GM12878 (cell line): Measurements from ENCODE around the gene LRP1B. TPM values are rescaled to one million over a fixed set of nuclear protein-coding genes. Genes with fewer than 3 reads are reported as not detected.

Experiments used
- ATAC-seq: fragments of 200-7000 bp; cut with Tn5 transposase; 3 replicates; pipeline ENCODE4 v1.9.1; 2020; ENCODE audit warnings: mild to moderate bottlenecking, moderate library complexity
- BruUV-seq: library from RNA; stranded (reverse); fragments of 400-500 nt; replicated peaks from 2 replicates; lab custom pipeline; 2021; lab: Mats Ljungman, UMichigan
- CTCF ChIA-PET: fragments of 300-600 bp; sonication (Branson Sonifier 250); formaldehyde crosslinking; extraction: SDS; loops from one replicate; lab custom pipeline; 2021; ENCODE audit warnings: inconsistent platforms; lab: Yijun Ruan, JAX
- POLR2A ChIA-PET: fragments of 350-600 bp; formaldehyde crosslinking; extraction: SDS; loops from one replicate; lab custom pipeline; 2021; ENCODE audit warnings: inconsistent platforms; lab: Charles Lee
- RAD21 ChIA-PET: fragments of 300-600 bp; sonication (Branson Sonifier 250); formaldehyde crosslinking; loops from one replicate; lab custom pipeline; 2023; ENCODE audit warnings: antibody characterized with exemption; ENCODE audit not compliant: unreplicated experiment; lab: Charles Lee
- SMC1A ChIA-PET: fragments of 300-600 bp; sonication (Branson Sonifier 250); formaldehyde crosslinking; loops from one replicate; lab custom pipeline; 2023; ENCODE audit not compliant: unreplicated experiment, uncharacterized antibody; lab: Charles Lee
- DNase-seq: peaks from one replicate; pipeline ENCODE4 v3.0.0-alpha.2; 2011; ENCODE audit warnings: low read depth, low spot score
- FAIRE-seq: peaks from 3 replicates; lab custom pipeline; 2011; peaks lifted over from hg19 to GRCh38; lab: Jason Lieb, UNC
- H2AFZ ChIP-seq: 2 replicates; pipeline ENCODE4 v1.6.0; 2011; ENCODE audit warnings: low read depth, low read length, control low read depth; ENCODE audit not compliant: control insufficient read depth
- H3K27ac ChIP-seq: 2 replicates; pipeline ENCODE4 v1.5.1; 2011; ENCODE audit warnings: control low read depth; ENCODE audit not compliant: control insufficient read depth, insufficient read depth
- H3K27me3 ChIP-seq, 2 experiments: replicated peaks in 1 of 2; 2 replicates each; pipeline versions ENCODE4 v1.6.0 to v1.6.1; 2011; ENCODE audit warnings: low read length in 1 of 2; ENCODE audit not compliant: control insufficient read depth in 2 of 2, insufficient read depth in 2 of 2
- H3K36me3 ChIP-seq, 2 experiments: 2 replicates each; pipeline ENCODE4 v1.5.1; 2011; ENCODE audit warnings: low read length in 1 of 2; ENCODE audit not compliant: control insufficient read depth in 2 of 2, insufficient read depth in 2 of 2
- H3K4me1 ChIP-seq: 2 replicates; pipeline ENCODE4 v1.6.1; 2011; ENCODE audit warnings: mild to moderate bottlenecking, low read length, moderate library complexity, mixed read lengths; ENCODE audit not compliant: control insufficient read depth, insufficient read depth
- H3K4me2 ChIP-seq: 2 replicates; pipeline ENCODE4 v1.6.0; 2011; ENCODE audit warnings: control low read depth; ENCODE audit not compliant: control insufficient read depth, insufficient read depth
- H3K4me3 ChIP-seq: fragments of 200-600 bp; sonication (generic); 2 replicates; pipeline ENCODE4 v1.5.1; 2016
- H3K79me2 ChIP-seq: 2 replicates; pipeline ENCODE4 v1.6.0; 2011; ENCODE audit warnings: low read length; ENCODE audit not compliant: control insufficient read depth, insufficient read depth
- H3K9ac ChIP-seq: 2 replicates; pipeline ENCODE4 v1.8.0; 2011; ENCODE audit warnings: low read length, control low read depth, mixed read lengths; ENCODE audit not compliant: control insufficient read depth, insufficient read depth
- H3K9me3 ChIP-seq: replicated peaks from 3 replicates; pipeline ENCODE4 v1.5.1; 2011; ENCODE audit warnings: mild to moderate bottlenecking, low read length; ENCODE audit not compliant: control insufficient read depth, insufficient read depth
- H4K20me1 ChIP-seq: 2 replicates; pipeline ENCODE4 v1.6.0; 2011; ENCODE audit not compliant: control insufficient read depth, insufficient read depth
- BACH1 ChIP-seq: fragments of 450-650 bp; IDR thresholded peaks from 2 replicates; pipeline ENCODE4 v1.6.1; 2017; ENCODE audit warnings: mild to moderate bottlenecking, borderline replicate concordance
- CBX5 ChIP-seq: sonication (generic); IDR thresholded peaks from 2 replicates; pipeline ENCODE4 v1.6.1; 2016; ENCODE audit warnings: low read depth, moderate library complexity, mild to moderate bottlenecking, inconsistent platforms
- DPF2 ChIP-seq: fragments of 450-650 bp; IDR thresholded peaks from 2 replicates; pipeline ENCODE4 v1.6.1; 2017; ENCODE audit warnings: mild to moderate bottlenecking
- EED ChIP-seq: sonication (generic); IDR thresholded peaks from 2 replicates; pipeline ENCODE4 v1.6.1; 2016; ENCODE audit warnings: antibody characterized with exemption, low read depth
- GABPA ChIP-seq: IDR thresholded peaks from 2 replicates; pipeline ENCODE4 v1.6.1; 2014; ENCODE audit warnings: antibody characterized with exemption, low read depth, mild to moderate bottlenecking, inconsistent platforms
- HDGF ChIP-seq: fragments of 450-650 bp; IDR thresholded peaks from 2 replicates; pipeline ENCODE4 v1.6.1; 2016; ENCODE audit warnings: antibody characterized with exemption
- NR2C1 ChIP-seq: fragments of 450-650 bp; IDR thresholded peaks from 2 replicates; pipeline ENCODE4 v1.6.1; 2017; ENCODE audit warnings: antibody characterized with exemption, mild to moderate bottlenecking, moderate library complexity
- PAX5 ChIP-seq: IDR thresholded peaks from 2 replicates; pipeline ENCODE4 v1.6.1; 2011; ENCODE audit warnings: low read depth, low read length, borderline replicate concordance
- POLR2AphosphoS2 ChIP-seq: IDR thresholded peaks from 2 replicates; pipeline ENCODE4 v1.6.1; 2011; ENCODE audit warnings: low read depth, mild to moderate bottlenecking, low read length, improper control_type of control experiment, moderate library complexity
- RBBP5 ChIP-seq: fragments of 200-600 bp; sonication (generic); conservative IDR thresholded peaks from 2 replicates; pipeline ENCODE4 v1.6.1; 2016
- WGBS: methylation state at CpG from one replicate; pipeline ENCODE4 v1.1.6; 2016; ENCODE audit warnings: low lambda C conversion rate; ENCODE audit not compliant: insufficient replicate concordance, insufficient coverage; ENCODE audit errors: missing lambda C conversion rate; 5-methylcytosine and 5-hydroxymethylcytosine counted together
- in situ Hi-C: fragments of 300-500 bp; cut with MboI; formaldehyde crosslinking; loops from 9 replicates; pipeline ENCODE4 v1.14.3; 2018; ENCODE audit warnings: mixed read lengths
- intact Hi-C: fragments of 100-400 bp; cut with micrococcal nuclease; formaldehyde crosslinking; loops from one replicate; pipeline ENCODE4 v1.14.2; 2022; ENCODE audit not compliant: unreplicated experiment
- polyA plus RNA-seq, 11 experiments: library from polyadenylated mRNA; depleted of rRNA in 4 of 11; unstranded in 6 of 11; stranded (reverse) in 5 of 11; fragments of >200 nt; fragmentation: Nextera tagmentation in 4 of 11; fragmentation: Illumina TruSeq in 1 of 11; extraction: Ambion mirVana in 4 of 11; extraction: Trizol in 1 of 11; gene quantifications; 1 replicate in 1 of 11; 2 replicates in 10 of 11; pipeline versions ENCODE4 v1.2.1 to v1.2.3, GENCODE V29; 2011 to 2016; ENCODE audit warnings: inconsistent platforms in 2 of 11, missing spikeins in 2 of 11, low read depth in 1 of 11
- total RNA-seq, 4 experiments: library from RNA; depleted of rRNA in 3 of 4; stranded (reverse); fragments of >200 nt in 3 of 4; fragmentation: Illumina TruSeq in 1 of 4; extraction: Trizol in 1 of 4; gene quantifications; 2 replicates each; pipeline versions ENCODE4 v1.2.1 to v1.2.3, GENCODE V29; 2013 to 2021
- TF ChIP-seq, protein P1 (sequence below): fragments of 150-350 bp; IDR thresholded peaks from 2 replicates; pipeline ENCODE4 v1.6.1; 2016; ENCODE audit warnings: low read depth, low read length
- TF ChIP-seq, protein P2 (sequence below): IDR thresholded peaks from 2 replicates; pipeline ENCODE4 v1.6.1; 2012; ENCODE audit warnings: low read depth, low read length, improper control_type of control experiment
- TF ChIP-seq, protein P3 (sequence below): fragments of 150-350 bp; IDR thresholded peaks from 2 replicates; pipeline ENCODE4 v1.6.1; 2014; ENCODE audit warnings: mild to moderate bottlenecking, low read depth, low read length
- TF ChIP-seq, protein P4 (sequence below): fragments of 450-650 bp; IDR thresholded peaks from 2 replicates; pipeline ENCODE4 v1.6.1; 2016; ENCODE audit warnings: mild to moderate bottlenecking, moderate library complexity, borderline replicate concordance
- TF ChIP-seq, protein P5 (sequence below): IDR thresholded peaks from 2 replicates; pipeline ENCODE4 v1.6.1; 2012; ENCODE audit warnings: low read length, inconsistent platforms

Gene LRP1B
- total and polyA plus RNA-seq, 10 of the 15 experiments (the other 5 are each of a cell fraction or from before 2014, with no cell fraction given): under 0.01 to 0.06 (median 0.03) TPM; not detected in 5

DNA sequence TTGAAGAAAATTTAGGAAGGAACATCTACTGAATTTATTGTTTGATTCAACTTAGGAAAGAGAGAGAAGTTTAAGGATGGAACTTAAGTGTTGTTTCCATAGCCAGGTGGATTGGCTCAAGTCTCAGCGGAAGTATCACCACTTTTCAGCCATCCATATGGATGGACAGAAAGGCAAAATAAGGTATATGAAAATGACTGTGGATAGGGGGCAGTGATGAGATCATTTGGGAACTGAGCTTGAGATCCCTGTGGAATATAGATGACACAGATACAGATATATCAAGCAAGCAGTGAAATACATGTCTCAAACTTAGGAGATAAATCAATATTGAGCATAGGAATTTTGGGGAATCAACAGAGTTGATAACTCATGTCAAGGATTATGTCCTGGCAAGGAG, 1887.9 kb downstream of the LRP1B start:
- ChIA-PET POLR2A (no interaction called here), SMC1A (no interaction called here)
- TF ChIP-seq RBBP5 (no peak), EED (no peak), NR2C1 (no peak), CBX5 (no peak), HDGF (no peak), PAX5 (no peak), BACH1 (no peak), GABPA (no peak), DPF2 (no peak), POLR2AphosphoS2 (no peak)
- TF ChIP-seq, protein P1, sequence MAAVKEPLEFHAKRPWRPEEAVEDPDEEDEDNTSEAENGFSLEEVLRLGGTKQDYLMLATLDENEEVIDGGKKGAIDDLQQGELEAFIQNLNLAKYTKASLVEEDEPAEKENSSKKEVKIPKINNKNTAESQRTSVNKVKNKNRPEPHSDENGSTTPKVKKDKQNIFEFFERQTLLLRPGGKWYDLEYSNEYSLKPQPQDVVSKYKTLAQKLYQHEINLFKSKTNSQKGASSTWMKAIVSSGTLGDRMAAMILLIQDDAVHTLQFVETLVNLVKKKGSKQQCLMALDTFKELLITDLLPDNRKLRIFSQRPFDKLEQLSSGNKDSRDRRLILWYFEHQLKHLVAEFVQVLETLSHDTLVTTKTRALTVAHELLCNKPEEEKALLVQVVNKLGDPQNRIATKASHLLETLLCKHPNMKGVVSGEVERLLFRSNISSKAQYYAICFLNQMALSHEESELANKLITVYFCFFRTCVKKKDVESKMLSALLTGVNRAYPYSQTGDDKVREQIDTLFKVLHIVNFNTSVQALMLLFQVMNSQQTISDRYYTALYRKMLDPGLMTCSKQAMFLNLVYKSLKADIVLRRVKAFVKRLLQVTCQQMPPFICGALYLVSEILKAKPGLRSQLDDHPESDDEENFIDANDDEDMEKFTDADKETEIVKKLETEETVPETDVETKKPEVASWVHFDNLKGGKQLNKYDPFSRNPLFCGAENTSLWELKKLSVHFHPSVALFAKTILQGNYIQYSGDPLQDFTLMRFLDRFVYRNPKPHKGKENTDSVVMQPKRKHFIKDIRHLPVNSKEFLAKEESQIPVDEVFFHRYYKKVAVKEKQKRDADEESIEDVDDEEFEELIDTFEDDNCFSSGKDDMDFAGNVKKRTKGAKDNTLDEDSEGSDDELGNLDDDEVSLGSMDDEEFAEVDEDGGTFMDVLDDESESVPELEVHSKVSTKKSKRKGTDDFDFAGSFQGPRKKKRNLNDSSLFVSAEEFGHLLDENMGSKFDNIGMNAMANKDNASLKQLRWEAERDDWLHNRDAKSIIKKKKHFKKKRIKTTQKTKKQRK: no peak
- TF ChIP-seq, protein P2, sequence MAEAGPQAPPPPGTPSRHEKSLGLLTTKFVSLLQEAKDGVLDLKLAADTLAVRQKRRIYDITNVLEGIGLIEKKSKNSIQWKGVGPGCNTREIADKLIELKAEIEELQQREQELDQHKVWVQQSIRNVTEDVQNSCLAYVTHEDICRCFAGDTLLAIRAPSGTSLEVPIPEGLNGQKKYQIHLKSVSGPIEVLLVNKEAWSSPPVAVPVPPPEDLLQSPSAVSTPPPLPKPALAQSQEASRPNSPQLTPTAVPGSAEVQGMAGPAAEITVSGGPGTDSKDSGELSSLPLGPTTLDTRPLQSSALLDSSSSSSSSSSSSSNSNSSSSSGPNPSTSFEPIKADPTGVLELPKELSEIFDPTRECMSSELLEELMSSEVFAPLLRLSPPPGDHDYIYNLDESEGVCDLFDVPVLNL: no peak
- TF ChIP-seq, protein P3, sequence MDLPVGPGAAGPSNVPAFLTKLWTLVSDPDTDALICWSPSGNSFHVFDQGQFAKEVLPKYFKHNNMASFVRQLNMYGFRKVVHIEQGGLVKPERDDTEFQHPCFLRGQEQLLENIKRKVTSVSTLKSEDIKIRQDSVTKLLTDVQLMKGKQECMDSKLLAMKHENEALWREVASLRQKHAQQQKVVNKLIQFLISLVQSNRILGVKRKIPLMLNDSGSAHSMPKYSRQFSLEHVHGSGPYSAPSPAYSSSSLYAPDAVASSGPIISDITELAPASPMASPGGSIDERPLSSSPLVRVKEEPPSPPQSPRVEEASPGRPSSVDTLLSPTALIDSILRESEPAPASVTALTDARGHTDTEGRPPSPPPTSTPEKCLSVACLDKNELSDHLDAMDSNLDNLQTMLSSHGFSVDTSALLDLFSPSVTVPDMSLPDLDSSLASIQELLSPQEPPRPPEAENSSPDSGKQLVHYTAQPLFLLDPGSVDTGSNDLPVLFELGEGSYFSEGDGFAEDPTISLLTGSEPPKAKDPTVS: no peak
- TF ChIP-seq, protein P4, sequence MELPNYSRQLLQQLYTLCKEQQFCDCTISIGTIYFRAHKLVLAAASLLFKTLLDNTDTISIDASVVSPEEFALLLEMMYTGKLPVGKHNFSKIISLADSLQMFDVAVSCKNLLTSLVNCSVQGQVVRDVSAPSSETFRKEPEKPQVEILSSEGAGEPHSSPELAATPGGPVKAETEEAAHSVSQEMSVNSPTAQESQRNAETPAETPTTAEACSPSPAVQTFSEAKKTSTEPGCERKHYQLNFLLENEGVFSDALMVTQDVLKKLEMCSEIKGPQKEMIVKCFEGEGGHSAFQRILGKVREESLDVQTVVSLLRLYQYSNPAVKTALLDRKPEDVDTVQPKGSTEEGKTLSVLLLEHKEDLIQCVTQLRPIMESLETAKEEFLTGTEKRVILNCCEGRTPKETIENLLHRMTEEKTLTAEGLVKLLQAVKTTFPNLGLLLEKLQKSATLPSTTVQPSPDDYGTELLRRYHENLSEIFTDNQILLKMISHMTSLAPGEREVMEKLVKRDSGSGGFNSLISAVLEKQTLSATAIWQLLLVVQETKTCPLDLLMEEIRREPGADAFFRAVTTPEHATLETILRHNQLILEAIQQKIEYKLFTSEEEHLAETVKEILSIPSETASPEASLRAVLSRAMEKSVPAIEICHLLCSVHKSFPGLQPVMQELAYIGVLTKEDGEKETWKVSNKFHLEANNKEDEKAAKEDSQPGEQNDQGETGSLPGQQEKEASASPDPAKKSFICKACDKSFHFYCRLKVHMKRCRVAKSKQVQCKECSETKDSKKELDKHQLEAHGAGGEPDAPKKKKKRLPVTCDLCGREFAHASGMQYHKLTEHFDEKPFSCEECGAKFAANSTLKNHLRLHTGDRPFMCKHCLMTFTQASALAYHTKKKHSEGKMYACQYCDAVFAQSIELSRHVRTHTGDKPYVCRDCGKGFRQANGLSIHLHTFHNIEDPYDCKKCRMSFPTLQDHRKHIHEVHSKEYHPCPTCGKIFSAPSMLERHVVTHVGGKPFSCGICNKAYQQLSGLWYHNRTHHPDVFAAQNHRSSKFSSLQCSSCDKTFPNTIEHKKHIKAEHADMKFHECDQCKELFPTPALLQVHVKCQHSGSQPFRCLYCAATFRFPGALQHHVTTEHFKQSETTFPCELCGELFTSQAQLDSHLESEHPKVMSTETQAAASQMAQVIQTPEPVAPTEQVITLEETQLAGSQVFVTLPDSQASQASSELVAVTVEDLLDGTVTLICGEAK: no peak
- TF ChIP-seq, protein P5, sequence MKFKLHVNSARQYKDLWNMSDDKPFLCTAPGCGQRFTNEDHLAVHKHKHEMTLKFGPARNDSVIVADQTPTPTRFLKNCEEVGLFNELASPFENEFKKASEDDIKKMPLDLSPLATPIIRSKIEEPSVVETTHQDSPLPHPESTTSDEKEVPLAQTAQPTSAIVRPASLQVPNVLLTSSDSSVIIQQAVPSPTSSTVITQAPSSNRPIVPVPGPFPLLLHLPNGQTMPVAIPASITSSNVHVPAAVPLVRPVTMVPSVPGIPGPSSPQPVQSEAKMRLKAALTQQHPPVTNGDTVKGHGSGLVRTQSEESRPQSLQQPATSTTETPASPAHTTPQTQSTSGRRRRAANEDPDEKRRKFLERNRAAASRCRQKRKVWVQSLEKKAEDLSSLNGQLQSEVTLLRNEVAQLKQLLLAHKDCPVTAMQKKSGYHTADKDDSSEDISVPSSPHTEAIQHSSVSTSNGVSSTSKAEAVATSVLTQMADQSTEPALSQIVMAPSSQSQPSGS: no peak
- TF ChIP-seq, all 136 proteins: peak for 0
- ATAC-seq (no peak), FAIRE-seq (no peak), DNase-seq (no peak)
- intact Hi-C loops: no loop called here
- Histone ChIP-seq H3K4me3 (no peak overlapping the region), H4K20me1 (no peaks in the 10 kb centered on the region), H3K79me2 (no peaks in the 10 kb centered on the region), H3K4me1 (no peaks in the 10 kb centered on the region), H3K27me3 (no peaks in the 10 kb centered on the region), H3K4me2 (no peak overlapping the region), H2AFZ (no peak overlapping the region), H3K27ac (no peak overlapping the region), H3K9me3 (no peaks in the 10 kb centered on the region), H3K36me3 (no peaks in the 10 kb centered on the region), H3K9ac (no peak overlapping the region)
- ChIA-PET CTCF (no interaction called here), RAD21 (no interaction called here)
- 78% methylated on average over 1 of the region's 1 CpG for WGBS
- BruUV-seq: no TSS peak
- in situ Hi-C loops: no loop called here
